HUES6 (cell line): ENCODE data around the gene GSTP1.
"Not testable (repeated sequence)": the region's sequence is repeated elsewhere in the genome, so short reads cannot be mapped to it uniquely, and the experiment has no call there.

Source experiments
- H3K27ac ChIP-seq: 2 replicates; pipeline ENCODE4 v1.7.0; 2013; ENCODE audit warnings: low read depth, mild to moderate bottlenecking, low read length, inconsistent platforms
- H3K27me3 ChIP-seq: 2 replicates; pipeline ENCODE4 v1.6.1; 2013; ENCODE audit warnings: low read length; ENCODE audit not compliant: control insufficient read depth, insufficient read depth
- H3K36me3 ChIP-seq: 2 replicates; pipeline ENCODE4 v1.6.1; 2013; ENCODE audit warnings: low read length; ENCODE audit not compliant: control insufficient read depth, insufficient read depth
- H3K4me1 ChIP-seq: 2 replicates; pipeline ENCODE4 v1.6.1; 2013; ENCODE audit warnings: low read length; ENCODE audit not compliant: control insufficient read depth, insufficient read depth
- H3K4me3 ChIP-seq: 2 replicates; pipeline ENCODE4 v1.5.1; 2013; ENCODE audit warnings: low read depth, low read length
- H3K9ac ChIP-seq: one replicate; pipeline ENCODE4 v1.6.1; 2013; ENCODE audit warnings: mild to moderate bottlenecking, low read length
- H3K9me3 ChIP-seq: 2 replicates; pipeline ENCODE4 v1.6.1; 2013; ENCODE audit warnings: low read depth, low read length; ENCODE audit not compliant: control insufficient read depth, insufficient read depth

The GSTP1 gene

GRCh38 chr11:67614730-67615714 is 31.4 kb downstream of the GSTP1 start:
- peaks cover 42% of the 10 kb centered on the region for H3K4me1 ChIP-seq

GRCh38 chr11:67615728-67616430 is 32.3 kb downstream of the GSTP1 start:
- Histone ChIP-seq H3K36me3 (peaks cover 25% of the 10 kb centered on the region), H3K9ac (peak overlapping the region; percentile 17), H3K27ac (no peak overlapping the region), H3K9me3 (no peaks in the 10 kb centered on the region), H3K4me3 (no peak overlapping the region), H3K27me3 (no peaks in the 10 kb centered on the region; the same call in 1 of the 2 replicates), H3K4me1 (peaks cover 42% of the 10 kb centered on the region)

More at GRCh38 chr11:67614730-67615714, 31.4 kb downstream of the GSTP1 start:
- H3K9me3 ChIP-seq, result no peaks in the 10 kb centered on the region
- H3K4me3 ChIP-seq, result peak overlapping the region; percentile 37; the same call in 1 of the 2 replicates
- no peaks in the 10 kb centered on the region; the same call in 1 of the 2 replicates for H3K27me3 ChIP-seq
- H3K36me3 ChIP-seq, result peaks cover 34% of the 10 kb centered on the region
- no peak overlapping the region for H3K27ac ChIP-seq
- H3K9ac ChIP-seq, result no peak overlapping the region

GRCh38 chr11:67616431-67617242 is 33.0 kb downstream of the GSTP1 start:
- H3K4me1 ChIP-seq, result peaks cover 42% of the 10 kb centered on the region
- 0 out of 2 replicates have a peak overlapping the region, but pooled peaks have one; percentile 4 for H3K4me3 ChIP-seq
- no peak overlapping the region for H3K27ac ChIP-seq
- no peaks in the 10 kb centered on the region for H3K9me3 ChIP-seq
- no peaks in the 10 kb centered on the region; the same call in 1 of the 2 replicates for H3K27me3 ChIP-seq
- H3K9ac ChIP-seq, result peak overlapping the region; percentile 17
- H3K36me3 ChIP-seq, result peaks cover 18% of the 10 kb centered on the region

GRCh38 chr11:67617243-67617953 is 33.8 kb downstream of the GSTP1 start:
- Histone ChIP-seq H3K4me1 (peaks cover 42% of the 10 kb centered on the region), H3K27me3 (no peaks in the 10 kb centered on the region; the same call in 1 of the 2 replicates), H3K36me3 (peaks cover 10% of the 10 kb centered on the region), H3K9ac (peak overlapping the region; percentile 19), H3K27ac (no peak overlapping the region), H3K9me3 (no peaks in the 10 kb centered on the region), H3K4me3 (peak overlapping the region; percentile 14; the same call in 1 of the 2 replicates)

GRCh38 chr11:67618901-67619659 is 35.5 kb downstream of the GSTP1 start:
- Histone ChIP-seq H3K27ac (peak overlapping the region; percentile 50; the same call in 1 of the 2 replicates), H3K4me3 (peak overlapping the region; percentile 39; the same call in 1 of the 2 replicates), H3K9ac (peak overlapping the region; percentile 72), H3K4me1 (peaks cover 33% of the 10 kb centered on the region)
- H3K9me3 ChIP-seq, H3K36me3 ChIP-seq, H3K27me3 ChIP-seq: not testable (repeated sequence)

GRCh38 chr11:67619683-67620618 is 36.3 kb downstream of the GSTP1 start:
- H3K27ac ChIP-seq, result not testable (repeated sequence)
- peak overlapping the region; percentile 73 for H3K4me3 ChIP-seq
- peak overlapping the region; percentile 90 for H3K9ac ChIP-seq

GRCh38 chr11:67620621-67621020 is 37.0 kb downstream of the GSTP1 start:
- peak overlapping the region; percentile 73 for H3K4me3 ChIP-seq
- peak overlapping the region; percentile 90 for H3K9ac ChIP-seq
- H3K9me3 ChIP-seq, H3K27me3 ChIP-seq, H3K36me3 ChIP-seq: not testable (repeated sequence)
- H3K4me1 ChIP-seq, result peaks cover 22% of the 10 kb centered on the region
- peak overlapping the region; percentile 50; the same call in 1 of the 2 replicates for H3K27ac ChIP-seq

More at GRCh38 chr11:67619683-67620618, 36.3 kb downstream of the GSTP1 start:
- H3K27me3 ChIP-seq, H3K9me3 ChIP-seq, H3K36me3 ChIP-seq: not testable (repeated sequence)
- H3K4me1 ChIP-seq, result peaks cover 25% of the 10 kb centered on the region

GRCh38 chr11:67621928-67622327 is 38.3 kb downstream of the GSTP1 start:
- H3K9ac ChIP-seq, result peak overlapping the region; percentile 90
- H3K4me3 ChIP-seq, result peak overlapping the region; percentile 73
- H3K9me3 ChIP-seq, H3K27me3 ChIP-seq, H3K27ac ChIP-seq, H3K36me3 ChIP-seq: not testable (repeated sequence)
- H3K4me1 ChIP-seq, result peaks cover 10% of the 10 kb centered on the region

- H3K36me3 ChIP-seq, H3K4me1 ChIP-seq, H3K27ac ChIP-seq, H3K4me3 ChIP-seq, H3K9me3 ChIP-seq, H3K27me3 ChIP-seq, H3K9ac ChIP-seq: not testable (repeated sequence)
Measured at GRCh38 chr11:67622905-67623304, 39.3 kb downstream of the GSTP1 start.
